ENCODE data around the gene MB21D2.

DNA sequence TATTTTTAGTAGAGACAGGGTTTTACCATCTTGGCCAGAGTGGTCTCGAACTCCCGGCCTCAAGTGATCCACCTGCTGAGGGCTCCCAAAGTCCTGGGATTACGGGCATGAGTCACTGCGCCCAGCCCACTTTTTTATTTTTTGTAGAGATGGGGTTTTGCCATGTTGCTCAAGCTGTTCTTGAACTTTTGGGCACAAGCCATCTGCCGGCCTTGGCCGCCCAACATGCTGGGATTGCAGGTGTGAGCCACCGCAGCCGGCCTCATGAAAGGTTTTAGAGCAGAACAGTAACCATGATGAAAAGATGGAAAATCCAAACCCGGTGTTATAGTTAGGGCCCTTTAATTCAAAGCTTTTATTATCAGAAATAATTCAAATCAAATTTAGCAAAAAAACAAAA is 15.6 kb upstream of the MB21D2 start:
- TF ChIP-seq, protein P1, sequence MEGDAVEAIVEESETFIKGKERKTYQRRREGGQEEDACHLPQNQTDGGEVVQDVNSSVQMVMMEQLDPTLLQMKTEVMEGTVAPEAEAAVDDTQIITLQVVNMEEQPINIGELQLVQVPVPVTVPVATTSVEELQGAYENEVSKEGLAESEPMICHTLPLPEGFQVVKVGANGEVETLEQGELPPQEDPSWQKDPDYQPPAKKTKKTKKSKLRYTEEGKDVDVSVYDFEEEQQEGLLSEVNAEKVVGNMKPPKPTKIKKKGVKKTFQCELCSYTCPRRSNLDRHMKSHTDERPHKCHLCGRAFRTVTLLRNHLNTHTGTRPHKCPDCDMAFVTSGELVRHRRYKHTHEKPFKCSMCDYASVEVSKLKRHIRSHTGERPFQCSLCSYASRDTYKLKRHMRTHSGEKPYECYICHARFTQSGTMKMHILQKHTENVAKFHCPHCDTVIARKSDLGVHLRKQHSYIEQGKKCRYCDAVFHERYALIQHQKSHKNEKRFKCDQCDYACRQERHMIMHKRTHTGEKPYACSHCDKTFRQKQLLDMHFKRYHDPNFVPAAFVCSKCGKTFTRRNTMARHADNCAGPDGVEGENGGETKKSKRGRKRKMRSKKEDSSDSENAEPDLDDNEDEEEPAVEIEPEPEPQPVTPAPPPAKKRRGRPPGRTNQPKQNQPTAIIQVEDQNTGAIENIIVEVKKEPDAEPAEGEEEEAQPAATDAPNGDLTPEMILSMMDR (conservative IDR thresholded peaks at IDR 0.05; ENCODE audit: low read length), result no peak
- TF ChIP-seq EZH2phosphoT487 (IDR thresholded peaks at IDR 0.05; ENCODE audit: borderline replicate concordance), result no peak

All from Loucy (cell line).